Vagina (tissue), 2 donors: ENCODE measurements around the gene HEMK1.

ENCODE experiments used
- CTCF ChIP-seq, 3 experiments: fragments of 450-650 bp in 2 of 3; fragments of 200-600 bp in 1 of 3; sonication (generic) in 1 of 3; IDR thresholded peaks; one replicate each; pipeline ENCODE4 v1.5.1; 2017 to 2019; ENCODE audit warnings: antibody characterized with exemption in 3 of 3, mild to moderate bottlenecking in 2 of 3, moderate library complexity in 2 of 3
- POLR2AphosphoS5 ChIP-seq, 2 donors: sonication (generic); formaldehyde crosslinking; IDR thresholded peaks; one replicate each; pipeline ENCODE4 v1.9.0; 2017; ENCODE audit warnings: antibody characterized with exemption in 2 of 2, mild to moderate bottlenecking in 2 of 2, low read depth in 1 of 2; ENCODE audit not compliant: insufficient read depth in 1 of 2

GRCh38 chr3:50577348-50577747 lies 8.0 kb downstream of the HEMK1 start:
- TF ChIP-seq CTCF (IDR thresholded peaks at IDR 0.05) (no peak), POLR2AphosphoS5 (IDR thresholded peaks at IDR 0.05; ENCODE audit: insufficient read depth in 1 of 2, low read depth in 1 of 2) (no peak)
